ENCODE data around the gene CDCA5.
A peak's percentile ranks its signal among the peaks of the same experiment; 100 is the strongest.

CDCA5 gene

DNA sequence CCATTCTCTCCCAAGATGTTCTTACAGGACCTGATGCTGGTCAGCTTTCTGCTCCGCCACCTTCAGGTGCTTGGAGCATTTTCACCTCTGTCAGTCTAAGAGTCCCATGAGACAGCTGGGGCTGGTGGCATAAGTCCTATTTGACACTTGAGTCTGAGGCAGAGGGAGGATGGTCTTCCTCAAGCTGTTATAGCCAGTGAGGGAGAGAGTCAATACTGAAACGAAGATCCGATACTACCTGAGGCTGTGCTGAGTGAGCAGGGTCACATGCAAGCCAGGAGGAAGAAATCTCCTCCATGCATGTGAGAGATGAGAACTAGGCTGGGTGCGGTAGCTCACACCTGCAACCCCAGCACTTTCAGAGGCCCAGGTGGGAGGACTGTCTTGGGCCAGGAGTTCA lies 5.8 kb upstream of the CDCA5 start:
- DNase-seq (ENCODE audit: low read depth): no peak
- TF ChIP-seq, protein P1, sequence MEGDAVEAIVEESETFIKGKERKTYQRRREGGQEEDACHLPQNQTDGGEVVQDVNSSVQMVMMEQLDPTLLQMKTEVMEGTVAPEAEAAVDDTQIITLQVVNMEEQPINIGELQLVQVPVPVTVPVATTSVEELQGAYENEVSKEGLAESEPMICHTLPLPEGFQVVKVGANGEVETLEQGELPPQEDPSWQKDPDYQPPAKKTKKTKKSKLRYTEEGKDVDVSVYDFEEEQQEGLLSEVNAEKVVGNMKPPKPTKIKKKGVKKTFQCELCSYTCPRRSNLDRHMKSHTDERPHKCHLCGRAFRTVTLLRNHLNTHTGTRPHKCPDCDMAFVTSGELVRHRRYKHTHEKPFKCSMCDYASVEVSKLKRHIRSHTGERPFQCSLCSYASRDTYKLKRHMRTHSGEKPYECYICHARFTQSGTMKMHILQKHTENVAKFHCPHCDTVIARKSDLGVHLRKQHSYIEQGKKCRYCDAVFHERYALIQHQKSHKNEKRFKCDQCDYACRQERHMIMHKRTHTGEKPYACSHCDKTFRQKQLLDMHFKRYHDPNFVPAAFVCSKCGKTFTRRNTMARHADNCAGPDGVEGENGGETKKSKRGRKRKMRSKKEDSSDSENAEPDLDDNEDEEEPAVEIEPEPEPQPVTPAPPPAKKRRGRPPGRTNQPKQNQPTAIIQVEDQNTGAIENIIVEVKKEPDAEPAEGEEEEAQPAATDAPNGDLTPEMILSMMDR (IDR thresholded peaks at IDR 0.05; ENCODE audit: control insufficient read depth, insufficient read depth, low read depth, low read length, missing control alignments): no peak
- H3K4me3 ChIP-seq (ENCODE audit: control insufficient read depth, low read depth, low read length): no peak overlapping the region

DNA sequence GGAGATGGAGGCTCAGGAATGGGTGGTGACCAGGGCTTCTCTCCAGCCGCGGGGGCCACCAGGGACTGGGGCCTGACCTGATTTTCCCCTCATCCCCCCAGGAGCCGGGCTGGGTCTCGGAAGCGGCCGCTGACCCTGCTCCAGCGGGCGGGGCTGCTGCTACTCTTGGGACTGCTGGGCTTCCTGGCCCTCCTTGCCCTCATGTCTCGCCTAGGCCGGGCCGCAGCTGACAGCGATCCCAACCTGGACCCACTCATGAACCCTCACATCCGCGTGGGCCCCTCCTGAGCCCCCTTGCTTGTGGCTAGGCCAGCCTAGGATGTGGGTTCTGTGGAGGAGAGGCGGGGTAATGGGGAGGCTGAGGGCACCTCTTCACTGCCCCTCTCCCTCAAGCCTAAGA lies 4.0 kb upstream of the CDCA5 start:
- no peak for DNase-seq (ENCODE audit: low read depth)
- TF ChIP-seq, protein P1 (IDR thresholded peaks at IDR 0.05; ENCODE audit: control insufficient read depth, insufficient read depth, low read depth, low read length, missing control alignments): no peak
- no peak overlapping the region for H3K4me3 ChIP-seq (ENCODE audit: control insufficient read depth, low read depth, low read length)

DNA sequence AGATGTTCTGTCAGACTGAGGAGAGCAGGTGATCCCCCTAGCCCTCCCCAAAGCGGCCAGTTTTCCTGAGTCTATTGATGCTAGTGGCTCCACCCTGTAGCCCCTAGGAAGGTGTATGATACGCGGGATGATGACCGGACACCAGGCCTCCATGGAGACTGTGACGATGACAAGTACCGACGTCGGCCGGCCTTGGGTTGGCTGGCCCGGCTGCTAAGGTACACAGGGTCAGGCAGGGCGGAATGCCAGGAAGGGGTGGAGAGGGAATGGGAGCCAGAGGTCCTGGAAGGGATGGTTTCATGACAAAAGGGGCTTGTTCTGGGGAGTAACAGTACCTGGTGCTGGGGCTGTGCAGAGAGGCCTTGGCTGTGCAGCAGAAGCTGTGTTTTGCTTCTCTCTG lies 3.4 kb upstream of the CDCA5 start:
- no peak for DNase-seq (ENCODE audit: low read depth)
- TF ChIP-seq, protein P1 (IDR thresholded peaks at IDR 0.05; ENCODE audit: control insufficient read depth, insufficient read depth, low read depth, low read length, missing control alignments): no peak
- no peak overlapping the region for H3K4me3 ChIP-seq (ENCODE audit: control insufficient read depth, low read depth, low read length)

GRCh38 chr11:65086809-65087208 lies 3.0 kb upstream of the CDCA5 start:
- no peak for DNase-seq (ENCODE audit: low read depth)

GRCh38 chr11:65085446-65085845 lies 1.6 kb upstream of the CDCA5 start:
- DNase-seq (ENCODE audit: low read depth): no peak
- H3K4me3 ChIP-seq (ENCODE audit: control insufficient read depth, low read depth, low read length): no peak overlapping the region
- TF ChIP-seq, protein P1 (IDR thresholded peaks at IDR 0.05; ENCODE audit: control insufficient read depth, insufficient read depth, low read depth, low read length, missing control alignments): no peak

More at GRCh38 chr11:65086809-65087208, 3.0 kb upstream of the CDCA5 start:
- TF ChIP-seq, protein P1 (IDR thresholded peaks at IDR 0.05; ENCODE audit: control insufficient read depth, insufficient read depth, low read depth, low read length, missing control alignments): no peak
- H3K4me3 ChIP-seq (ENCODE audit: control insufficient read depth, low read depth, low read length): no peak overlapping the region

DNA sequence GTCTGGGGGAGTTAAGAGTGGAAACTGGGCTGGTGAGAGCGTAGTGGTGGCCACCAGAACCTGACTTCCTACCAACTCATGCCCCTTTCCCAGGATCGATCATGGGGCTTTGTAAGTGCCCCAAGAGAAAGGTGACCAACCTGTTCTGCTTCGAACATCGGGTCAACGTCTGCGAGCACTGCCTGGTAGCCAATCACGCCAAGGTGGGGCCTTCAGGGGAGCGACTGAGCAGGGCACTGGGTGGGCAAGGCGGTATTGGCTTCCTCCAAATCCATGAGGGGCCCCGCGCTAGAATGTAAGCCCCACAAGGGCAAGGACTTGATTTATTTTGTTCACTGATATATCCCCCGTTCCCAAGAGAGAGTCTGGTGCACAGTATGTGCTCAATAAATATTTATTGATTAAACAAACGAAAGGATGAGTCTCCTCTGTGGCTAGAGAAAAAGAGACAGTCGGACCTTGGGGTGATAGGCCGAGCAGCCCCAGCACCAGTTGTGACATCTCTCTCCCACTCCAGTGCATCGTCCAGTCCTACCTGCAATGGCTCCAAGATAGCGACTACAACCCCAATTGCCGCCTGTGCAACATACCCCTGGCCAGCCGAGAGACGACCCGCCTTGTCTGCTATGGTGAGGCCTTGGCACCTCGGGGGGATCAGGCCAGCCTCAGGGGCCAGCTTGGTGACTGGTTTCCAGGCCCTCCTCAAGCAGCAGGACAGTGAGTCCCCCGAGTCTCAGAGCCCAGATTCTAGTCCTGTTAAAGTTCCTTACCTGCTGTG lies 947 bp upstream of the CDCA5 start:
- H3K4me3 ChIP-seq (ENCODE audit: control insufficient read depth, low read depth, low read length): peak overlapping the region; percentile 84
- TF ChIP-seq, protein P1 (IDR thresholded peaks at IDR 0.05; ENCODE audit: control insufficient read depth, insufficient read depth, low read depth, low read length, missing control alignments): no peak
- no peak for DNase-seq (ENCODE audit: low read depth)
